ENCODE results near the gene PPP1CC.
"Not testable (repeated sequence)": the region's sequence is repeated elsewhere in the genome, so short reads cannot be mapped to it uniquely, and the experiment has no call there.

Gene PPP1CC

DNA sequence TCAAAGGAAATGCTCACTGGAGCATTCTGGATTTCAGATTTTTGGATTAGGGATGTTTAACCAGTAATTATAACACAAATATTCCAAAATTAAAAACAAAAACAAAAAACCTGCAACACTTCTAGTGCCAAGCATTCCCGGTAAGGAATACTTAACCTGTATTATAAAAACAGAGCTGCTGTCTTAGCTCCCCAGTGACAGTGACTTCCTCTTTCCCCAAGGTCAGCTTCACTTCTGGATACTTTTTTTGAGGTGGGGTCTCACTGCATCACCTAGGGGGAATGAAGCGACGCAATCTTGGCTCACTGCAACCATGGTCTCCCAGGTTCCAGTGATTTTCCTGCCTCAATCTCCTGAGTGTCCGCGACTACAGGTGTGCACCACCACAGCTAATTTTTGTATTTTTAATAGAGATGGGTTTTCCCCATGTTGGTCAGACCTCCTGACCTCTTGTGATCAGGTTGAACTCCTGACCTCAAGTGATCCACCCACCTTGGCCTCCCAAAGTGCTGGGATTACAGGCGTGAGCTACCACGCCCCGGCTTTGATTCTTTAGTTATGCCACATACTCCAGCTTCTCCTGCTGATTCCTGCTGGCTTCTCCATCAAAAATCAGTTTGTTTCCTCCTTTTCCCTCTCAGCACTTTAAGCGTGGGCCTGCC, 15.9 kb downstream of the PPP1CC start:
- H2AFZ ChIP-seq (ENCODE audit: low read length), result no peak overlapping the region
- H2BK12ac ChIP-seq (ENCODE audit: low read length), result no peak overlapping the region
- peaks cover 45 to 97% of the 10 kb centered on the region in 2 donors for H3K36me3 ChIP-seq (replicated peaks in 1 of 2; ENCODE audit: control insufficient read depth in 2 of 2, insufficient read depth in 2 of 2, low read length in 2 of 2)
- DNase-seq (ENCODE audit: low spot score), result no peak
- H3K18ac ChIP-seq (ENCODE audit: low read length), result no peak overlapping the region
- H3K23ac ChIP-seq (ENCODE audit: low read depth, low read length, poor library complexity), result no peak overlapping the region
- no peak overlapping the region for H2AK5ac ChIP-seq (ENCODE audit: low read depth, low read length)
- no peak overlapping the region for H4K8ac ChIP-seq (ENCODE audit: low read depth, low read length)
- H3K4me3 ChIP-seq (ENCODE audit: low read length in 2 of 2), result no peak overlapping the region
- H2BK5ac ChIP-seq (ENCODE audit: low read length), result no peak overlapping the region
- H3K4ac ChIP-seq (ENCODE audit: low read length), result no peak overlapping the region
- peaks cover 10% of the 10 kb centered on the region for H3K79me1 ChIP-seq (ENCODE audit: low read depth, low read length)
- no peaks in the 10 kb centered on the region for H3K4me1 ChIP-seq (ENCODE audit: control insufficient read depth in 2 of 2, insufficient read depth in 1 of 2, low read depth in 1 of 2, low read length in 2 of 2)
- H2BK15ac ChIP-seq (ENCODE audit: low read length), result no peak overlapping the region
- no peak overlapping the region for H4K91ac ChIP-seq (ENCODE audit: low read depth, low read length, poor library complexity)
- H3K9me3 ChIP-seq (replicated peaks in 1 of 2; ENCODE audit: control insufficient read depth in 2 of 2, insufficient read depth in 1 of 2, low read depth in 1 of 2, low read length in 2 of 2), result peaks cover 0 to 3% of the 10 kb centered on the region in 2 donors
- H2BK120ac ChIP-seq (ENCODE audit: low read depth, low read length), result no peak overlapping the region
- no peak overlapping the region for H3K27ac ChIP-seq (replicated peaks; ENCODE audit: low read length)
- no peak overlapping the region for H3K14ac ChIP-seq (ENCODE audit: low read length)
- no peak overlapping the region for H3K4me2 ChIP-seq (ENCODE audit: insufficient read depth, low read length, poor library complexity, severe bottlenecking)
- H3K27me3 ChIP-seq (ENCODE audit: control insufficient read depth in 3 of 3, insufficient read depth in 3 of 3, low read depth in 1 of 3, low read length in 3 of 3), result no peaks in the 10 kb centered on the region
- no peak overlapping the region for H3K9ac ChIP-seq (ENCODE audit: low read depth, low read length, poor library complexity)
- WGBS, 2 donors (ENCODE audit: extremely low coverage in 2 of 2, insufficient read length in 2 of 2, insufficient replicate concordance in 1 of 2), result no CpG with 5 or more reads among the region's 9 CpGs

DNA sequence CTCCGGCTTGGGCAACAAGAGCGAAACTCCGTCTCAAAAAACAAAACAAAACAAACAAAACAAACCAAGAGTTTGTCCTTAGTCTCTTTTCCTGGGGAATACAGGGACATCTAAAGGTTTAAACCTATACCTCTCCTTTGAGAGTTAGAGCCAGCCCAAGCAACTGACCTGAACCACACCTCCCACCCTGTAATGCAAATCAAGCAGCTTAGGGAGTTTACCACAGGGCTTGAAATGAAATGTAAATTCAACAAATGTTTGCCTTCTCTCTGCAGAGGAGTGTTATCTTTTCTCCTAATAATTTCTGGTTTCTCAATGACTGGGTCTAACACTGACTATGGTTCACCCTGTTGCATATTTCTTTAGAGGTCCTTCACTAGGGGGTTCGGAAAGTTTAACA, 16.7 kb downstream of the PPP1CC start:
- no peaks in the 10 kb centered on the region for H3K27me3 ChIP-seq (ENCODE audit: control insufficient read depth in 3 of 3, insufficient read depth in 3 of 3, low read depth in 1 of 3, low read length in 3 of 3)
- no peak overlapping the region for H3K14ac ChIP-seq (ENCODE audit: low read length)
- H3K79me1 ChIP-seq (ENCODE audit: low read depth, low read length), result peaks cover 10% of the 10 kb centered on the region
- H3K23ac ChIP-seq (ENCODE audit: low read depth, low read length, poor library complexity), result no peak overlapping the region
- no peaks in the 10 kb centered on the region for H3K4me1 ChIP-seq (ENCODE audit: control insufficient read depth in 2 of 2, insufficient read depth in 1 of 2, low read depth in 1 of 2, low read length in 2 of 2)
- H2BK12ac ChIP-seq (ENCODE audit: low read length), result no peak overlapping the region
- WGBS, 2 donors (ENCODE audit: extremely low coverage in 2 of 2, insufficient read length in 2 of 2, insufficient replicate concordance in 1 of 2), result no CpG with 5 or more reads among the region's 4 CpGs
- H2BK5ac ChIP-seq (ENCODE audit: low read length), result no peak overlapping the region
- no peak overlapping the region for H3K4me3 ChIP-seq (ENCODE audit: low read length in 2 of 2)
- H4K91ac ChIP-seq (ENCODE audit: low read depth, low read length, poor library complexity), result no peak overlapping the region
- H3K9me3 ChIP-seq (replicated peaks in 1 of 2; ENCODE audit: control insufficient read depth in 2 of 2, insufficient read depth in 1 of 2, low read depth in 1 of 2, low read length in 2 of 2), result peaks cover 0 to 3% of the 10 kb centered on the region in 2 donors
- no peak overlapping the region for H2AFZ ChIP-seq (ENCODE audit: low read length)
- H3K4ac ChIP-seq (ENCODE audit: low read length), result no peak overlapping the region
- H3K36me3 ChIP-seq (replicated peaks in 1 of 2; ENCODE audit: control insufficient read depth in 2 of 2, insufficient read depth in 2 of 2, low read length in 2 of 2), result peaks cover 42 to 97% of the 10 kb centered on the region in 2 donors
- no peak overlapping the region for H2BK120ac ChIP-seq (ENCODE audit: low read depth, low read length)
- no peak overlapping the region for H3K9ac ChIP-seq (ENCODE audit: low read depth, low read length, poor library complexity)
- H3K27ac ChIP-seq (replicated peaks; ENCODE audit: low read length), result no peak overlapping the region
- no peak overlapping the region for H3K18ac ChIP-seq (ENCODE audit: low read length)
- H4K8ac ChIP-seq (ENCODE audit: low read depth, low read length), result no peak overlapping the region
- H2BK15ac ChIP-seq (ENCODE audit: low read length), result no peak overlapping the region
- no peak overlapping the region for H2AK5ac ChIP-seq (ENCODE audit: low read depth, low read length)
- H3K4me2 ChIP-seq (ENCODE audit: insufficient read depth, low read length, poor library complexity, severe bottlenecking), result no peak overlapping the region
- no peak for DNase-seq (ENCODE audit: low spot score)

DNA sequence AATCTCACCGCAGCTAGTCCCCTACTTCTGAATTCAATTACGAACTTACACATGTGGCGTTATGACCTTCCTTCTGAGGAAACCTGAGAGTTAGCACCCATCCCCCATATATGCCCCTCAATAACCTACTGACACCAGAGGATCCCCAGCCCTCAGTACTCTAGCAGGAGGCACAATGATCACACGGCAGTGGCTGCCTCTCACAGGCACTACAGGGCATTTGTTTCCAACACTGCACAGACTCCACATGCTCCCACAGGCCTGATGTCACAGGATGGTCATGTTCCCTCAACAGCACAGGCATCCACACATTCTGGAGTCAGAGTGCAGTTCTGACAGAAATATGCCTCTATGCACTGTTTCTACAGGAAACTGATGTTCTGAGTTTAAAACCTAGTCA, 17.4 kb downstream of the PPP1CC start:
- H3K4me2 ChIP-seq (ENCODE audit: insufficient read depth, low read length, poor library complexity, severe bottlenecking), result no peak overlapping the region
- H3K79me1 ChIP-seq (ENCODE audit: low read depth, low read length), result peaks cover 10% of the 10 kb centered on the region
- no CpG with 5 or more reads among the region's 4 CpGs for WGBS, 2 donors (ENCODE audit: extremely low coverage in 2 of 2, insufficient read length in 2 of 2, insufficient replicate concordance in 1 of 2)
- no peaks in the 10 kb centered on the region for H3K27me3 ChIP-seq (ENCODE audit: control insufficient read depth in 3 of 3, insufficient read depth in 3 of 3, low read depth in 1 of 3, low read length in 3 of 3)
- no peak overlapping the region for H4K91ac ChIP-seq (ENCODE audit: low read depth, low read length, poor library complexity)
- no peak overlapping the region for H2BK12ac ChIP-seq (ENCODE audit: low read length)
- H3K4ac ChIP-seq (ENCODE audit: low read length), result no peak overlapping the region
- no peak overlapping the region for H2AFZ ChIP-seq (ENCODE audit: low read length)
- no peak overlapping the region for H2BK15ac ChIP-seq (ENCODE audit: low read length)
- no peak overlapping the region for H2BK120ac ChIP-seq (ENCODE audit: low read depth, low read length)
- peaks cover 40 to 97% of the 10 kb centered on the region in 2 donors for H3K36me3 ChIP-seq (replicated peaks in 1 of 2; ENCODE audit: control insufficient read depth in 2 of 2, insufficient read depth in 2 of 2, low read length in 2 of 2)
- peak overlapping the region in 1 of 2 donors; percentile 60 for H3K4me3 ChIP-seq (ENCODE audit: low read length in 2 of 2)
- no peak for DNase-seq (ENCODE audit: low spot score)
- no peak overlapping the region for H3K14ac ChIP-seq (ENCODE audit: low read length)
- H3K23ac ChIP-seq (ENCODE audit: low read depth, low read length, poor library complexity), result no peak overlapping the region
- no peak overlapping the region for H2BK5ac ChIP-seq (ENCODE audit: low read length)
- H2AK5ac ChIP-seq (ENCODE audit: low read depth, low read length), result no peak overlapping the region
- no peak overlapping the region for H3K18ac ChIP-seq (ENCODE audit: low read length)
- peaks cover 0 to 3% of the 10 kb centered on the region in 2 donors for H3K9me3 ChIP-seq (replicated peaks in 1 of 2; ENCODE audit: control insufficient read depth in 2 of 2, insufficient read depth in 1 of 2, low read depth in 1 of 2, low read length in 2 of 2)
- H3K9ac ChIP-seq (ENCODE audit: low read depth, low read length, poor library complexity), result no peak overlapping the region
- no peak overlapping the region for H4K8ac ChIP-seq (ENCODE audit: low read depth, low read length)
- H3K4me1 ChIP-seq (ENCODE audit: control insufficient read depth in 2 of 2, insufficient read depth in 1 of 2, low read depth in 1 of 2, low read length in 2 of 2), result no peaks in the 10 kb centered on the region
- H3K27ac ChIP-seq (replicated peaks; ENCODE audit: low read length), result no peak overlapping the region

DNA sequence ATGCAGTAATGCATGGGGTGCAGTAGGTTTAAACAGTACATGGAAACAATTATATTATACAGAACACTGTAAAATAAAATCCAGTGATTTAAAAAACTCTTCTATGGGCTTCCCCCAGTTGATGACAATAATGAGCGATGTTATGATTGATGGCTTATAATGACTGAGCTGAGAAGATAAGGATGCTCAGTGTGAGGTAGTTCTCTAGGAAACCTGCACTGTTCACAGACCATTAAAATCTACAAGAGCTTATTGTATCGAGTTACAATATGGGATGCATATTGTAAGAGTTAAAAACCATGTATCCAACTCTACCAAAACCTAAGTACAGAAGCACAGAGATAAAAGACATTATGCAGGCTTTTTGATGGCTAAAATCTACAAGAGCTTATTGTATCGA, 19.8 kb downstream of the PPP1CC start:
- not testable (repeated sequence) for H3K14ac ChIP-seq (ENCODE audit: low read length); H3K18ac ChIP-seq (ENCODE audit: low read length); H3K4ac ChIP-seq (ENCODE audit: low read length); H2BK12ac ChIP-seq (ENCODE audit: low read length); H4K8ac ChIP-seq (ENCODE audit: low read depth, low read length); H3K4me1 ChIP-seq (ENCODE audit: control insufficient read depth in 2 of 2, insufficient read depth in 1 of 2, low read depth in 1 of 2, low read length in 2 of 2); H3K27ac ChIP-seq (replicated peaks; ENCODE audit: low read length); H2BK120ac ChIP-seq (ENCODE audit: low read depth, low read length); H2AFZ ChIP-seq (ENCODE audit: low read length); H2AK5ac ChIP-seq (ENCODE audit: low read depth, low read length); DNase-seq (ENCODE audit: low spot score); H3K4me2 ChIP-seq (ENCODE audit: insufficient read depth, low read length, poor library complexity, severe bottlenecking); H3K9ac ChIP-seq (ENCODE audit: low read depth, low read length, poor library complexity); H3K27me3 ChIP-seq (ENCODE audit: control insufficient read depth in 3 of 3, insufficient read depth in 3 of 3, low read depth in 1 of 3, low read length in 3 of 3); H3K9me3 ChIP-seq (replicated peaks in 1 of 2; ENCODE audit: control insufficient read depth in 2 of 2, insufficient read depth in 1 of 2, low read depth in 1 of 2, low read length in 2 of 2); H2BK15ac ChIP-seq (ENCODE audit: low read length); H4K91ac ChIP-seq (ENCODE audit: low read depth, low read length, poor library complexity); H3K23ac ChIP-seq (ENCODE audit: low read depth, low read length, poor library complexity); H2BK5ac ChIP-seq (ENCODE audit: low read length); H3K4me3 ChIP-seq (ENCODE audit: low read length in 2 of 2)
- peaks cover 10% of the 10 kb centered on the region for H3K79me1 ChIP-seq (ENCODE audit: low read depth, low read length)
- no CpG with 5 or more reads among the region's 3 CpGs for WGBS, 2 donors (ENCODE audit: extremely low coverage in 2 of 2, insufficient read length in 2 of 2, insufficient replicate concordance in 1 of 2)
- H3K36me3 ChIP-seq (replicated peaks in 1 of 2; ENCODE audit: control insufficient read depth in 2 of 2, insufficient read depth in 2 of 2, low read length in 2 of 2), result peaks cover 35 to 98% of the 10 kb centered on the region in 2 donors
